HCT116 (cell line): ENCODE results near the gene SNAPC4. TPM values are rescaled to one million over a fixed set of nuclear protein-coding genes. Genes with fewer than 3 reads are reported as not detected.

Experiments used
- ATAC-seq: fragments of 200-7000 bp; cut with Tn5 transposase; 2 replicates; pipeline ENCODE4 v1.9.1; 2020; ENCODE audit warnings: mild to moderate bottlenecking, moderate library complexity
- BruUV-seq: library from RNA; stranded (reverse); fragments of 400-500 nt; replicated peaks from 2 replicates; lab custom pipeline; 2021; lab: Mats Ljungman, UMichigan
- CTCF ChIA-PET: fragments of 300-600 bp; sonication (Branson Sonifier 250); formaldehyde crosslinking; loops from one replicate; lab custom pipeline; 2021; ENCODE audit warnings: antibody characterized with exemption; lab: Charles Lee
- POLR2A ChIA-PET: fragments of 300-600, 350-600 bp; sonication (Branson Sonifier 250); formaldehyde crosslinking; loops from one replicate; lab custom pipeline; 2021; ENCODE audit warnings: antibody characterized with exemption; lab: Charles Lee
- RAD21 ChIA-PET, 2 experiments: fragments of 300-600 bp; sonication (Branson Sonifier 250); formaldehyde crosslinking; loops; one replicate each; lab custom pipeline; 2023; ENCODE audit warnings: low total read pairs in 2 of 2; ENCODE audit not compliant: uncharacterized antibody in 2 of 2, unreplicated experiment in 2 of 2, low non-redundant PET in 1 of 2; lab: Charles Lee
- DNase-seq: peaks from one replicate; pipeline ENCODE4 v3.0.0-alpha.2; 2010; ENCODE audit warnings: low read depth, low spot score
- H2AFZ ChIP-seq: fragments of 200-600 bp; shearing (Covaris generic), sonication (generic); 2 replicates; pipeline ENCODE4 v1.6.1; 2017; ENCODE audit warnings: low read depth, mixed run types, mixed read lengths, antibody characterized with exemption, low read length; ENCODE audit not compliant: poor library complexity, severe bottlenecking
- H3K27ac ChIP-seq: 2 replicates; pipeline ENCODE4 v1.5.1; 2012; ENCODE audit warnings: low read depth, low read length
- H3K27me3 ChIP-seq: fragments of 200-600 bp; sonication (generic); 2 replicates; pipeline ENCODE4 v1.6.1; 2016; ENCODE audit warnings: mixed run types, low read length, mixed read lengths; ENCODE audit not compliant: insufficient read depth
- H3K36me3 ChIP-seq, 2 experiments: fragments of 200-500 bp in 1 of 2; fragments of 200-600 bp in 1 of 2; sonication (Bioruptor generic) in 1 of 2; sonication (generic) in 1 of 2; 2 replicates each; pipeline versions ENCODE4 v1.5.1 to v1.6.1; 2014 to 2016; ENCODE audit warnings: low read length in 2 of 2, inconsistent platforms in 1 of 2, mixed read lengths in 1 of 2, mixed run types in 1 of 2; ENCODE audit not compliant: insufficient read depth in 2 of 2, control insufficient read depth in 1 of 2
- H3K4me1 ChIP-seq, 2 experiments: fragments of 200-600 bp in 1 of 2; sonication (generic) in 1 of 2; 2 replicates each; pipeline versions ENCODE4 v1.5.1 to v1.6.1; 2012 to 2017; ENCODE audit warnings: low read length in 2 of 2, inconsistent platforms in 1 of 2, mild to moderate bottlenecking in 1 of 2, mixed read lengths in 1 of 2, mixed run types in 1 of 2, moderate library complexity in 1 of 2; ENCODE audit not compliant: insufficient read depth in 2 of 2, control insufficient read depth in 1 of 2
- H3K4me2 ChIP-seq: fragments of 200-600 bp; sonication (generic); 2 replicates; pipeline ENCODE4 v1.6.1; 2017; ENCODE audit warnings: mixed run types, low read length, mixed read lengths
- H3K4me3 ChIP-seq, 2 experiments: fragments of 200-600 bp in 1 of 2; sonication (generic) in 1 of 2; replicated peaks in 1 of 2; 2 replicates each; pipeline ENCODE4 v1.5.1; 2011 to 2016; ENCODE audit warnings: low read length in 2 of 2, control low read depth in 1 of 2, low read depth in 1 of 2, mild to moderate bottlenecking in 1 of 2, mixed read lengths in 1 of 2, mixed run types in 1 of 2
- H3K79me2 ChIP-seq: fragments of 200-600 bp; sonication (generic); 2 replicates; pipeline ENCODE4 v1.6.1; 2017; ENCODE audit warnings: mild to moderate bottlenecking, mixed run types, low read length, moderate library complexity, mixed read lengths; ENCODE audit not compliant: insufficient read depth
- H3K9ac ChIP-seq: fragments of 200-600 bp; sonication (generic); 2 replicates; pipeline ENCODE4 v1.6.1; 2016; ENCODE audit warnings: low read length, mixed read lengths
- H3K9me2 ChIP-seq: fragments of 200-600 bp; sonication (generic), shearing (Covaris generic); 2 replicates; pipeline ENCODE4 v1.6.1; 2017; ENCODE audit warnings: mixed run types, mild to moderate bottlenecking, moderate library complexity; ENCODE audit not compliant: insufficient read depth
- H3K9me3 ChIP-seq, 2 experiments: fragments of 200-500 bp in 1 of 2; fragments of 200-600 bp in 1 of 2; sonication (Bioruptor generic) in 1 of 2; sonication (generic) in 1 of 2; 2 replicates each; pipeline ENCODE4 v1.6.1; 2014 to 2017; ENCODE audit warnings: low read length in 2 of 2, mixed read lengths in 2 of 2, inconsistent platforms in 1 of 2, low read depth in 1 of 2, mild to moderate bottlenecking in 1 of 2, mixed run types in 1 of 2, moderate library complexity in 1 of 2; ENCODE audit not compliant: control insufficient read depth in 1 of 2, insufficient read depth in 1 of 2
- H4K20me1 ChIP-seq: fragments of 200-600 bp; sonication (generic), shearing (Covaris generic); 2 replicates; pipeline ENCODE4 v1.6.1; 2017; ENCODE audit warnings: mixed run types, mild to moderate bottlenecking, moderate library complexity; ENCODE audit not compliant: insufficient read depth
- CBX3 ChIP-seq: IDR thresholded peaks from 2 replicates; pipeline ENCODE4 v1.6.1; 2012; ENCODE audit warnings: low read depth
- CEBPB ChIP-seq: IDR thresholded peaks from 2 replicates; pipeline ENCODE4 v1.6.1; 2012; ENCODE audit warnings: low read depth
- EGR1 ChIP-seq: IDR thresholded peaks from 2 replicates; pipeline ENCODE4 v1.6.1; 2012; ENCODE audit warnings: low read depth
- ELF1 ChIP-seq: IDR thresholded peaks from 2 replicates; pipeline ENCODE4 v1.6.1; 2012; ENCODE audit warnings: low read depth, borderline replicate concordance
- EZH2 ChIP-seq: fragments of 200-600 bp; sonication (generic); IDR thresholded peaks from 2 replicates; pipeline ENCODE4 v1.6.1; 2017; ENCODE audit warnings: antibody characterized with exemption, mixed run types
- EZH2phosphoT487 ChIP-seq: fragments of 200-600 bp; IDR thresholded peaks from 2 replicates; pipeline ENCODE4 v1.6.1; 2018; ENCODE audit warnings: antibody characterized with exemption, borderline replicate concordance
- FOSL1 ChIP-seq: IDR thresholded peaks from 2 replicates; pipeline ENCODE4 v1.6.1; 2012; ENCODE audit warnings: low read depth
- JUND ChIP-seq: IDR thresholded peaks from 2 replicates; pipeline ENCODE4 v1.6.1; 2012
- POLR2A ChIP-seq: IDR thresholded peaks from 2 replicates; pipeline ENCODE4 v1.7.0; 2011; ENCODE audit warnings: borderline replicate concordance; ENCODE audit not compliant: insufficient read depth, insufficient read length; ENCODE audit errors: extremely low read depth
- POLR2AphosphoS5 ChIP-seq: IDR thresholded peaks from 2 replicates; pipeline ENCODE4 v1.6.1; 2011; ENCODE audit warnings: mild to moderate bottlenecking, low read depth, low read length, moderate library complexity
- RAD21 ChIP-seq: IDR thresholded peaks from 2 replicates; pipeline ENCODE4 v1.6.1; 2012; ENCODE audit warnings: low read depth, mild to moderate bottlenecking
- SRF ChIP-seq: IDR thresholded peaks from 2 replicates; pipeline ENCODE4 v1.6.1; 2012; ENCODE audit warnings: low read depth
- TCF7L2 ChIP-seq: IDR thresholded peaks from 2 replicates; pipeline ENCODE4 v1.7.0; 2011; ENCODE audit warnings: borderline replicate concordance, inconsistent platforms; ENCODE audit not compliant: insufficient read depth, insufficient read length; ENCODE audit errors: extremely low read depth
- YY1 ChIP-seq: IDR thresholded peaks from 2 replicates; pipeline ENCODE4 v1.6.1; 2011; ENCODE audit warnings: low read length, low read depth, moderate library complexity, mild to moderate bottlenecking; ENCODE audit not compliant: insufficient replicate concordance; ENCODE audit errors: extremely low read depth
- intact Hi-C: fragments of 100-400 bp; cut with micrococcal nuclease; formaldehyde crosslinking; loops from 2 replicates; pipeline ENCODE4 v1.10.0; 2022
- total RNA-seq: library from RNA; stranded (reverse); gene quantifications from one replicate; pipeline ENCODE4 v1.2.1, GENCODE V29; 2021; ENCODE audit not compliant: unreplicated experiment
- TF ChIP-seq, protein P1 (sequence below), 3 experiments: fragments of 200-600 bp in 1 of 3; sonication (generic) in 1 of 3; IDR thresholded peaks in 2 of 3; conservative IDR thresholded peaks in 1 of 3; 2 replicates each; pipeline ENCODE4 v1.5.1; 2012 to 2017; ENCODE audit warnings: low read depth in 2 of 3, low read length in 2 of 3, antibody characterized with exemption in 1 of 3, borderline replicate concordance in 1 of 3, control low read depth in 1 of 3, mild to moderate bottlenecking in 1 of 3, mixed read lengths in 1 of 3, mixed run types in 1 of 3, moderate library complexity in 1 of 3; ENCODE audit not compliant: insufficient read depth in 1 of 3
- TF ChIP-seq, protein P2 (sequence below): IDR thresholded peaks from 2 replicates; pipeline ENCODE4 v1.6.1; 2012; ENCODE audit warnings: low read depth

SNAPC4 gene
- total RNA-seq, 1 experiment from 2014 or later = 20.4 TPM

DNA sequence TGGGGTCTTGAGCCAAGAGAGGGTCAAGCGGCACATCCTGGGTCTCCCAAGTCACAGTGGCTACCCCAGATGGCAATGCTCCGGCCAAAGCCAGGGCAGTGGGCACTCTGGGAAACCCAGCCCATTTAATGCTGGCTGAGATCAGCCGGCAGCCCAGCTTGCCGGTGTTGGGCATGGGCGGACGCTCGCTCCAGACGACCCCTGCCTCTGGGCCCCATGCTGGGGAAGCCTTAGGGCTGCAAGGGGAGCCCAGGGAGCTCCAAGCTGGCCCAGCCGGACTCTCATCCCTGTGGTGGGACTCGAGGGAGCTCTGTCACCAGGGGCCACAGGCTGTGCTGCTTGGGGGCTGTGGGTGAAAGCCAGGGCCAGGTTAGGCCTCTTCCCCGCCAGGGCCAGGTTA, 20.6 kb downstream of the SNAPC4 start:
- Histone ChIP-seq H3K79me2 (no peaks in the 10 kb centered on the region), H2AFZ (no peak overlapping the region), H3K27ac (no peak overlapping the region), H3K4me2 (no peak overlapping the region), H3K9me2 (no peaks in the 10 kb centered on the region), H4K20me1 (no peaks in the 10 kb centered on the region), H3K4me3 (no peak overlapping the region), H3K27me3 (no peaks in the 10 kb centered on the region), H3K9ac (no peak overlapping the region), H3K4me1 (no peaks in the 10 kb centered on the region), H3K36me3 (peaks cover 10 to 14% of the 10 kb centered on the region in 2 experiments; a peak in 3 of 4 replicates), H3K9me3 (no peaks in the 10 kb centered on the region)
- ChIA-PET CTCF (no interaction called here), POLR2A (no interaction called here), RAD21 (no interaction called here)
- ATAC-seq (no peak), DNase-seq (no peak)
- intact Hi-C loops = no loop called here
- TF ChIP-seq TCF7L2 (no peak), RAD21 (no peak), SRF (no peak), JUND (no peak), EZH2 (no peak), ELF1 (no peak), FOSL1 (no peak), POLR2A (no peak)
- no TSS peak for BruUV-seq

DNA sequence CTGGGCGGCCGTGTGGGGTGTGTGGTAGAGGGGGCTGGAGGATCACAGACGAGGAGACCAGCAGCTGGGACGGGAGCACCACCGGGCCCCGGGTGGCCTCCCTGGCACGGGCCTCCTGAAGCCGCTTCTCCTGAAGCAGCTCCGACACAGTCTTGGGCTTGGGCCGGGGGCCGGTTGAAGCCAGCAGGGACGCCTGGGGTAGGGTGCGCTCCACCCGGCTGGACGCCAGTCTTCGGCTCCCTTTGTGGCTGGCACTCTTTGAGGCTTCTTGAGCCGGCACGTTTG, 21.0 kb downstream of the SNAPC4 start:
- no peaks in the 10 kb centered on the region for H3K9me2 ChIP-seq
- H3K4me2 ChIP-seq = no peak overlapping the region
- peaks cover 6 to 10% of the 10 kb centered on the region in 2 experiments; a peak in 3 of 4 replicates for H3K36me3 ChIP-seq
- no peaks in the 10 kb centered on the region for H3K27me3 ChIP-seq
- POLR2A ChIA-PET = no interaction called here
- DNase-seq (no peak), ATAC-seq (no peak)
- BruUV-seq = no TSS peak
- CTCF ChIA-PET = no interaction called here
- H4K20me1 ChIP-seq = no peaks in the 10 kb centered on the region
- no peak overlapping the region for H3K9ac ChIP-seq
- H2AFZ ChIP-seq = no peak overlapping the region
- H3K4me1 ChIP-seq = no peaks in the 10 kb centered on the region
- H3K4me3 ChIP-seq = no peak overlapping the region
- RAD21 ChIA-PET = no interaction called here
- no peaks in the 10 kb centered on the region for H3K9me3 ChIP-seq
- intact Hi-C loops = no loop called here
- H3K79me2 ChIP-seq = no peaks in the 10 kb centered on the region
- no peak overlapping the region for H3K27ac ChIP-seq
- no peak for TF ChIP-seq POLR2AphosphoS5
- TF ChIP-seq EZH2 = no peak
- TF ChIP-seq, protein P1, sequence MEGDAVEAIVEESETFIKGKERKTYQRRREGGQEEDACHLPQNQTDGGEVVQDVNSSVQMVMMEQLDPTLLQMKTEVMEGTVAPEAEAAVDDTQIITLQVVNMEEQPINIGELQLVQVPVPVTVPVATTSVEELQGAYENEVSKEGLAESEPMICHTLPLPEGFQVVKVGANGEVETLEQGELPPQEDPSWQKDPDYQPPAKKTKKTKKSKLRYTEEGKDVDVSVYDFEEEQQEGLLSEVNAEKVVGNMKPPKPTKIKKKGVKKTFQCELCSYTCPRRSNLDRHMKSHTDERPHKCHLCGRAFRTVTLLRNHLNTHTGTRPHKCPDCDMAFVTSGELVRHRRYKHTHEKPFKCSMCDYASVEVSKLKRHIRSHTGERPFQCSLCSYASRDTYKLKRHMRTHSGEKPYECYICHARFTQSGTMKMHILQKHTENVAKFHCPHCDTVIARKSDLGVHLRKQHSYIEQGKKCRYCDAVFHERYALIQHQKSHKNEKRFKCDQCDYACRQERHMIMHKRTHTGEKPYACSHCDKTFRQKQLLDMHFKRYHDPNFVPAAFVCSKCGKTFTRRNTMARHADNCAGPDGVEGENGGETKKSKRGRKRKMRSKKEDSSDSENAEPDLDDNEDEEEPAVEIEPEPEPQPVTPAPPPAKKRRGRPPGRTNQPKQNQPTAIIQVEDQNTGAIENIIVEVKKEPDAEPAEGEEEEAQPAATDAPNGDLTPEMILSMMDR (IDR thresholded peaks at IDR 0.05 in 2 of 3, conservative IDR thresholded peaks at IDR 0.05 in 1 of 3; ENCODE audit: borderline replicate concordance in 1 of 3, insufficient read depth in 1 of 3, low read depth in 2 of 3, low read length in 2 of 3) = no peak
- TF ChIP-seq YY1 = no peak
- TF ChIP-seq ELF1 = no peak
- TF ChIP-seq CBX3 = no peak
- TF ChIP-seq POLR2A = no peak
- TF ChIP-seq EZH2phosphoT487 = no peak
- no peak for TF ChIP-seq CEBPB
- TF ChIP-seq, protein P2, sequence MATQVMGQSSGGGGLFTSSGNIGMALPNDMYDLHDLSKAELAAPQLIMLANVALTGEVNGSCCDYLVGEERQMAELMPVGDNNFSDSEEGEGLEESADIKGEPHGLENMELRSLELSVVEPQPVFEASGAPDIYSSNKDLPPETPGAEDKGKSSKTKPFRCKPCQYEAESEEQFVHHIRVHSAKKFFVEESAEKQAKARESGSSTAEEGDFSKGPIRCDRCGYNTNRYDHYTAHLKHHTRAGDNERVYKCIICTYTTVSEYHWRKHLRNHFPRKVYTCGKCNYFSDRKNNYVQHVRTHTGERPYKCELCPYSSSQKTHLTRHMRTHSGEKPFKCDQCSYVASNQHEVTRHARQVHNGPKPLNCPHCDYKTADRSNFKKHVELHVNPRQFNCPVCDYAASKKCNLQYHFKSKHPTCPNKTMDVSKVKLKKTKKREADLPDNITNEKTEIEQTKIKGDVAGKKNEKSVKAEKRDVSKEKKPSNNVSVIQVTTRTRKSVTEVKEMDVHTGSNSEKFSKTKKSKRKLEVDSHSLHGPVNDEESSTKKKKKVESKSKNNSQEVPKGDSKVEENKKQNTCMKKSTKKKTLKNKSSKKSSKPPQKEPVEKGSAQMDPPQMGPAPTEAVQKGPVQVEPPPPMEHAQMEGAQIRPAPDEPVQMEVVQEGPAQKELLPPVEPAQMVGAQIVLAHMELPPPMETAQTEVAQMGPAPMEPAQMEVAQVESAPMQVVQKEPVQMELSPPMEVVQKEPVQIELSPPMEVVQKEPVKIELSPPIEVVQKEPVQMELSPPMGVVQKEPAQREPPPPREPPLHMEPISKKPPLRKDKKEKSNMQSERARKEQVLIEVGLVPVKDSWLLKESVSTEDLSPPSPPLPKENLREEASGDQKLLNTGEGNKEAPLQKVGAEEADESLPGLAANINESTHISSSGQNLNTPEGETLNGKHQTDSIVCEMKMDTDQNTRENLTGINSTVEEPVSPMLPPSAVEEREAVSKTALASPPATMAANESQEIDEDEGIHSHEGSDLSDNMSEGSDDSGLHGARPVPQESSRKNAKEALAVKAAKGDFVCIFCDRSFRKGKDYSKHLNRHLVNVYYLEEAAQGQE = no peak
- TF ChIP-seq EGR1 = no peak
